Adrenal gland (tissue), 5 donors: ENCODE measurements around the gene EHMT1.

Source experiments
- POLR2A ChIP-seq, 2 donors: fragments of 450-650 bp; IDR thresholded peaks; one replicate each; pipeline ENCODE4 v1.6.1; 2017; ENCODE audit warnings: antibody characterized with exemption in 2 of 2, mild to moderate bottlenecking in 2 of 2, moderate library complexity in 1 of 2
- TF ChIP-seq, protein P1 (sequence below), 6 experiments: fragments of 450-650 bp in 4 of 6; fragments of 200-600 bp in 2 of 6; sonication (generic) in 1 of 6; IDR thresholded peaks; 1 replicate in 5 of 6; 2 replicates in 1 of 6; pipeline versions ENCODE4 v1.5.1 to v1.8.0; 2016 to 2021; ENCODE audit warnings: antibody characterized with exemption in 6 of 6, mild to moderate bottlenecking in 2 of 6, moderate library complexity in 1 of 6
- donor health status: DM: no; HTN: no; CAD: no.

GRCh38 chr9:137880976-137881530 is 262.2 kb downstream of the EHMT1 start:
- TF ChIP-seq, protein P1, sequence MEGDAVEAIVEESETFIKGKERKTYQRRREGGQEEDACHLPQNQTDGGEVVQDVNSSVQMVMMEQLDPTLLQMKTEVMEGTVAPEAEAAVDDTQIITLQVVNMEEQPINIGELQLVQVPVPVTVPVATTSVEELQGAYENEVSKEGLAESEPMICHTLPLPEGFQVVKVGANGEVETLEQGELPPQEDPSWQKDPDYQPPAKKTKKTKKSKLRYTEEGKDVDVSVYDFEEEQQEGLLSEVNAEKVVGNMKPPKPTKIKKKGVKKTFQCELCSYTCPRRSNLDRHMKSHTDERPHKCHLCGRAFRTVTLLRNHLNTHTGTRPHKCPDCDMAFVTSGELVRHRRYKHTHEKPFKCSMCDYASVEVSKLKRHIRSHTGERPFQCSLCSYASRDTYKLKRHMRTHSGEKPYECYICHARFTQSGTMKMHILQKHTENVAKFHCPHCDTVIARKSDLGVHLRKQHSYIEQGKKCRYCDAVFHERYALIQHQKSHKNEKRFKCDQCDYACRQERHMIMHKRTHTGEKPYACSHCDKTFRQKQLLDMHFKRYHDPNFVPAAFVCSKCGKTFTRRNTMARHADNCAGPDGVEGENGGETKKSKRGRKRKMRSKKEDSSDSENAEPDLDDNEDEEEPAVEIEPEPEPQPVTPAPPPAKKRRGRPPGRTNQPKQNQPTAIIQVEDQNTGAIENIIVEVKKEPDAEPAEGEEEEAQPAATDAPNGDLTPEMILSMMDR (IDR thresholded peaks at IDR 0.05) = no peak
- TF ChIP-seq POLR2A (IDR thresholded peaks at IDR 0.05) = no peak
